H9 (cell line): Measurements from ENCODE around the gene SPATA2. TPM values are rescaled to one million over a fixed set of nuclear protein-coding genes. Genes with fewer than 3 reads are reported as not detected.

Experiments used
- DNase-seq: peaks from one replicate; pipeline ENCODE4 v3.0.0-alpha.2; 2017
- H2AFZ ChIP-seq: one replicate; pipeline ENCODE4 v1.6.1; 2013; ENCODE audit warnings: mild to moderate bottlenecking, low read length, control low read depth, moderate library complexity
- H2AK5ac ChIP-seq: 2 replicates; pipeline ENCODE4 v1.6.1; 2013; ENCODE audit warnings: low read length, control low read depth, mixed read lengths; ENCODE audit not compliant: insufficient read length
- H2BK120ac ChIP-seq: one replicate; pipeline ENCODE4 v1.6.1; 2013; ENCODE audit warnings: low read depth, mild to moderate bottlenecking, low read length, control low read depth, inconsistent platforms; ENCODE audit not compliant: poor library complexity, severe bottlenecking
- H2BK12ac ChIP-seq: 2 replicates; pipeline ENCODE4 v1.6.1; 2013; ENCODE audit warnings: low read length, control low read depth, mixed read lengths, low read depth; ENCODE audit not compliant: insufficient read length
- H2BK15ac ChIP-seq: 2 replicates; pipeline ENCODE4 v1.6.1; 2013; ENCODE audit warnings: low read depth, low read length, control low read depth
- H2BK20ac ChIP-seq: one replicate; pipeline ENCODE4 v1.6.1; 2013; ENCODE audit warnings: low read depth, mild to moderate bottlenecking, low read length, control low read depth, inconsistent platforms; ENCODE audit not compliant: poor library complexity, severe bottlenecking
- H2BK5ac ChIP-seq: 2 replicates; pipeline ENCODE4 v1.6.1; 2013; ENCODE audit warnings: low read length, control low read depth, mixed read lengths; ENCODE audit not compliant: insufficient read length
- H3K14ac ChIP-seq: 2 replicates; pipeline ENCODE4 v1.6.1; 2013; ENCODE audit warnings: low read length, control low read depth; ENCODE audit not compliant: insufficient read depth
- H3K18ac ChIP-seq: 2 replicates; pipeline ENCODE4 v1.6.1; 2013; ENCODE audit warnings: low read depth, mild to moderate bottlenecking, mixed read lengths, low read length, control low read depth; ENCODE audit not compliant: insufficient read length
- H3K23ac ChIP-seq: 2 replicates; pipeline ENCODE4 v1.6.1; 2013; ENCODE audit warnings: low read length, control low read depth, mixed read lengths, low read depth; ENCODE audit not compliant: insufficient read length
- H3K23me2 ChIP-seq: 2 replicates; pipeline ENCODE4 v1.6.1; 2013; ENCODE audit warnings: low read depth, mild to moderate bottlenecking, mixed read lengths, low read length, control low read depth; ENCODE audit not compliant: insufficient read length, poor library complexity, severe bottlenecking
- H3K27ac ChIP-seq: 2 replicates; pipeline ENCODE4 v1.5.1; 2013; ENCODE audit warnings: low read length, control low read depth, mixed read lengths, low read depth; ENCODE audit not compliant: insufficient read length
- H3K27me3 ChIP-seq: 2 replicates; pipeline ENCODE4 v1.6.1; 2013; ENCODE audit warnings: low read length, control low read depth, inconsistent platforms; ENCODE audit not compliant: insufficient read depth
- H3K4ac ChIP-seq: 2 replicates; pipeline ENCODE4 v1.6.1; 2013; ENCODE audit warnings: low read depth, mild to moderate bottlenecking, control low read depth, inconsistent platforms, low read length, moderate library complexity
- H3K4me1 ChIP-seq: 2 replicates; pipeline ENCODE4 v1.6.1; 2013; ENCODE audit warnings: low read length, control low read depth, inconsistent platforms; ENCODE audit not compliant: insufficient read depth
- H3K4me2 ChIP-seq: 2 replicates; pipeline ENCODE4 v1.6.1; 2013; ENCODE audit warnings: low read length, control low read depth, mixed read lengths; ENCODE audit not compliant: insufficient read length, insufficient read depth
- H3K56ac ChIP-seq: 2 replicates; pipeline ENCODE4 v1.6.1; 2013; ENCODE audit warnings: low read depth, mild to moderate bottlenecking, mixed read lengths, low read length, control low read depth; ENCODE audit not compliant: insufficient read length
- H3K79me1 ChIP-seq: 2 replicates; pipeline ENCODE4 v1.6.1; 2013; ENCODE audit warnings: low read depth, mild to moderate bottlenecking, moderate library complexity, low read length, control low read depth, inconsistent platforms; ENCODE audit not compliant: insufficient read depth, poor library complexity, severe bottlenecking
- H3K79me2 ChIP-seq: 2 replicates; pipeline ENCODE4 v1.6.1; 2013; ENCODE audit warnings: low read length, control low read depth, inconsistent platforms; ENCODE audit not compliant: insufficient read depth
- H3K9ac ChIP-seq: 2 replicates; pipeline ENCODE4 v1.6.1; 2013; ENCODE audit warnings: low read length, control low read depth, mixed read lengths; ENCODE audit not compliant: insufficient read length; ENCODE audit errors: extremely low read depth
- H3K9me3 ChIP-seq: one replicate; pipeline ENCODE4 v1.6.1; 2013; ENCODE audit warnings: low read depth, low read length, inconsistent platforms; ENCODE audit not compliant: control insufficient read depth
- H3T11ph ChIP-seq: one replicate; pipeline ENCODE4 v1.6.1; 2013; ENCODE audit warnings: mild to moderate bottlenecking, low read length, control low read depth, inconsistent platforms
- H4K20me1 ChIP-seq: one replicate; pipeline ENCODE4 v1.6.1; 2013; ENCODE audit not compliant: control insufficient read depth, insufficient read length, insufficient read depth
- H4K5ac ChIP-seq: 2 replicates; pipeline ENCODE4 v1.6.1; 2013; ENCODE audit warnings: low read depth, mild to moderate bottlenecking, mixed read lengths, low read length, control low read depth; ENCODE audit not compliant: insufficient read length
- H4K8ac ChIP-seq: replicated peaks from 2 replicates; pipeline ENCODE4 v1.6.1; 2013; ENCODE audit warnings: low read length, control low read depth, mixed read lengths, low read depth; ENCODE audit not compliant: insufficient read length
- H4K91ac ChIP-seq: 2 replicates; pipeline ENCODE4 v1.6.1; 2013; ENCODE audit warnings: low read depth, mild to moderate bottlenecking, moderate library complexity, mixed read lengths, low read length, control low read depth; ENCODE audit not compliant: insufficient read length
- H3K27ac Mint-ChIP-seq, 3 experiments: 2 replicates in 2 of 3; 3 replicates in 1 of 3; pipeline ENCODE4 v1.8.0; 2020 to 2021; ENCODE audit warnings: mixed read lengths in 3 of 3, mild to moderate bottlenecking in 1 of 3, moderate library complexity in 1 of 3
- H3K27me3 Mint-ChIP-seq: 2 replicates; pipeline ENCODE4 v1.8.0; 2021; ENCODE audit warnings: low read depth, mild to moderate bottlenecking, moderate library complexity, mixed read lengths
- H3K36me3 Mint-ChIP-seq, 3 experiments: 2 replicates in 2 of 3; 3 replicates in 1 of 3; pipeline ENCODE4 v1.8.0; 2020 to 2021; ENCODE audit warnings: low read depth in 3 of 3, mixed read lengths in 3 of 3; ENCODE audit not compliant: insufficient read depth in 1 of 3
- H3K4me1 Mint-ChIP-seq, 2 experiments: 2 replicates each; pipeline ENCODE4 v1.8.0; 2020; ENCODE audit warnings: mixed read lengths in 2 of 2
- H3K4me3 Mint-ChIP-seq, 2 experiments: 2 replicates in 1 of 2; 3 replicates in 1 of 2; pipeline ENCODE4 v1.8.0; 2020 to 2021; ENCODE audit warnings: mild to moderate bottlenecking in 2 of 2, mixed read lengths in 2 of 2, moderate library complexity in 1 of 2
- H3K9me3 Mint-ChIP-seq, 2 experiments: 2 replicates in 1 of 2; 3 replicates in 1 of 2; pipeline ENCODE4 v1.8.0; 2020; ENCODE audit warnings: mild to moderate bottlenecking in 2 of 2, mixed read lengths in 2 of 2, moderate library complexity in 1 of 2
- WGBS: extraction: QIAGEN DNeasy Blood & Tissue Kit; methylation state at CpG from one replicate; pipeline ENCODE4 v1.1.7; 2013; ENCODE audit warnings: missing lambda C conversion rate, low lambda C conversion rate, mixed read lengths; ENCODE audit not compliant: insufficient read length; ENCODE audit errors: extremely low coverage; 5-methylcytosine and 5-hydroxymethylcytosine counted together
- total RNA-seq: library from RNA; stranded (reverse); gene quantifications from 2 replicates; pipeline ENCODE4 v1.2.1, GENCODE V29; 2021
- TF ChIP-seq, protein P1 (sequence below): fragments of 200-600 bp; sonication (generic); conservative IDR thresholded peaks from 3 replicates; pipeline ENCODE4 v1.8.0; 2021; ENCODE audit warnings: antibody characterized with exemption, mild to moderate bottlenecking

The SPATA2 gene
- total RNA-seq, 1 experiment from 2014 or later, result 9.6 TPM

GRCh38 chr20:49919461-49919860 lies 4.1 kb upstream of the SPATA2 start:
- DNase-seq, result no peak
- TF ChIP-seq, protein P1, sequence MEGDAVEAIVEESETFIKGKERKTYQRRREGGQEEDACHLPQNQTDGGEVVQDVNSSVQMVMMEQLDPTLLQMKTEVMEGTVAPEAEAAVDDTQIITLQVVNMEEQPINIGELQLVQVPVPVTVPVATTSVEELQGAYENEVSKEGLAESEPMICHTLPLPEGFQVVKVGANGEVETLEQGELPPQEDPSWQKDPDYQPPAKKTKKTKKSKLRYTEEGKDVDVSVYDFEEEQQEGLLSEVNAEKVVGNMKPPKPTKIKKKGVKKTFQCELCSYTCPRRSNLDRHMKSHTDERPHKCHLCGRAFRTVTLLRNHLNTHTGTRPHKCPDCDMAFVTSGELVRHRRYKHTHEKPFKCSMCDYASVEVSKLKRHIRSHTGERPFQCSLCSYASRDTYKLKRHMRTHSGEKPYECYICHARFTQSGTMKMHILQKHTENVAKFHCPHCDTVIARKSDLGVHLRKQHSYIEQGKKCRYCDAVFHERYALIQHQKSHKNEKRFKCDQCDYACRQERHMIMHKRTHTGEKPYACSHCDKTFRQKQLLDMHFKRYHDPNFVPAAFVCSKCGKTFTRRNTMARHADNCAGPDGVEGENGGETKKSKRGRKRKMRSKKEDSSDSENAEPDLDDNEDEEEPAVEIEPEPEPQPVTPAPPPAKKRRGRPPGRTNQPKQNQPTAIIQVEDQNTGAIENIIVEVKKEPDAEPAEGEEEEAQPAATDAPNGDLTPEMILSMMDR, result no peak
- H3K9ac ChIP-seq, result no peak overlapping the region
- no peaks in the 10 kb centered on the region for H3K9me3 ChIP-seq
- H3K23ac ChIP-seq, result no peak overlapping the region
- H3K79me1 ChIP-seq, result peaks cover 4% of the 10 kb centered on the region
- peaks cover 10% of the 10 kb centered on the region for H3K23me2 ChIP-seq
- no peak overlapping the region for H2AFZ ChIP-seq
- H3K4me1 ChIP-seq, result no peaks in the 10 kb centered on the region
- H3K79me2 ChIP-seq, result peaks cover 3% of the 10 kb centered on the region; the same call in 1 of the 2 replicates
- H4K20me1 ChIP-seq, result no peaks in the 10 kb centered on the region
- H2BK5ac ChIP-seq, result no peak overlapping the region
- Mint-ChIP-seq H3K4me3 (no peak overlapping the region), H3K4me1 (peaks cover 8 to 11% of the 10 kb centered on the region in 2 experiments), H3K36me3 (no peaks in the 10 kb centered on the region; a peak in 1 of 7 replicates), H3K9me3 (peaks cover 3 to 4% of the 10 kb centered on the region in 2 experiments; a peak in 4 of 5 replicates), H3K27me3 (peaks cover 20% of the 10 kb centered on the region), H3K27ac (no peak overlapping the region)
- H3K14ac ChIP-seq, result no peak overlapping the region
- H4K8ac ChIP-seq, result no peak overlapping the region
- no peak overlapping the region for H3K18ac ChIP-seq
- no peak overlapping the region for H2BK15ac ChIP-seq
- WGBS, result no CpG with 5 or more reads among the region's 2 CpGs
- no peak overlapping the region for H3K4ac ChIP-seq
- no peak overlapping the region for H3K56ac ChIP-seq
- no peak overlapping the region for H2BK120ac ChIP-seq
- no peak overlapping the region for H3K4me2 ChIP-seq
- H3K27ac ChIP-seq, result no peak overlapping the region
- H4K5ac ChIP-seq, result no peak overlapping the region
- H2AK5ac ChIP-seq, result no peak overlapping the region
- no peak overlapping the region for H2BK12ac ChIP-seq
- H3T11ph ChIP-seq, result no peak overlapping the region
- no peaks in the 10 kb centered on the region for H3K27me3 ChIP-seq
- H4K91ac ChIP-seq, result no peak overlapping the region
- no peak overlapping the region for H2BK20ac ChIP-seq
